ENCODE data around the gene LMO7. TPM values are rescaled to one million over a fixed set of nuclear protein-coding genes. Genes with fewer than 3 reads are reported as not detected.

LMO7 gene
- total and polyA plus RNA-seq, 2 of the 13 experiments (the other 11 are each of a cell fraction or from before 2014, with no cell fraction given) = 34.0 to 121 TPM

GRCh38 chr13:75790198-75790970 is 154.3 kb downstream of the LMO7 start:
- ChIA-PET POLR2A (interaction anchor here (1.1 to 6.7 kb wide), 3 partner anchors 11 to 94 kb away, joined by 3 to 78 read pairs (median 3); no protein-coding TSS in a partner anchor), CTCF (ENCODE audit: low intra/inter-chr PET ratio, low total read pairs) (no interaction called here)

More at GRCh38 chr13:75790198-75790970, 154.3 kb downstream of the LMO7 start:
- Histone ChIP-seq H3K9me3 (ENCODE audit: low read length) (no peaks in the 10 kb centered on the region), H3K79me2 (ENCODE audit: insufficient read depth, low read length) (peaks cover 90% of the 10 kb centered on the region), H3K9ac (ENCODE audit: insufficient read depth, low read depth, low read length) (no peak overlapping the region), H3K4me3 (replicated peaks in 1 of 3; ENCODE audit: insufficient read depth in 1 of 3, low read depth in 2 of 3, low read length in 3 of 3) (no peak overlapping the region), H3K36me3 (replicated peaks in 1 of 2; ENCODE audit: control insufficient read depth in 1 of 2, insufficient read depth in 2 of 2, low read length in 2 of 2) (peaks cover 2 to 5% of the 10 kb centered on the region in 2 experiments; a peak in 2 of 5 replicates), H3K27me3 (ENCODE audit: control insufficient read depth in 1 of 2, insufficient read depth in 2 of 2, low read length in 2 of 2) (no peaks in the 10 kb centered on the region), H3K27ac (ENCODE audit: extremely low read length, insufficient read depth, low read length) (peak overlapping the region; percentile 86), H3K4me2 (ENCODE audit: low read depth, low read length) (no peak overlapping the region), H2AFZ (ENCODE audit: low read length) (no peak overlapping the region), H3K4me1 (ENCODE audit: insufficient read depth, low read length) (peaks cover 82% of the 10 kb centered on the region), H4K20me1 (ENCODE audit: insufficient read depth, low read length) (peaks cover 3% of the 10 kb centered on the region; the same call in 1 of the 2 replicates)
- FAIRE-seq (no peak), DNase-seq (ENCODE audit: low spot score) (no peak), ATAC-seq (no peak)
- BruUV-seq (replicated peaks) = no TSS peak
- in situ Hi-C loops (cut with HindIII; ENCODE audit: extremely low pct_ligation_motif_present, low pct_unique_long_range_greater_than_20kb) = loop anchor here (10.0 kb wide), 1 partner anchor 96 kb away; no protein-coding TSS in a partner anchor
- WGBS (ENCODE audit: low lambda C conversion rate) = 100% methylated on average over 4 of the region's 4 CpGs
- intact Hi-C loops (cut with micrococcal nuclease; ENCODE audit: unreplicated experiment) = loop anchor here (5.0 kb wide), 1 partner anchor 93 kb away; no protein-coding TSS in a partner anchor
- TF ChIP-seq CEBPB (IDR thresholded peaks at IDR 0.05; ENCODE audit: borderline replicate concordance, low read depth, low read length) (peak; percentile 43; the same call in 1 of the 2 replicates), ZNF629 (CRISPR knock-in tag; conservative IDR thresholded peaks at IDR 0.05) (peak; percentile 82)
- TF ChIP-seq, protein P1, sequence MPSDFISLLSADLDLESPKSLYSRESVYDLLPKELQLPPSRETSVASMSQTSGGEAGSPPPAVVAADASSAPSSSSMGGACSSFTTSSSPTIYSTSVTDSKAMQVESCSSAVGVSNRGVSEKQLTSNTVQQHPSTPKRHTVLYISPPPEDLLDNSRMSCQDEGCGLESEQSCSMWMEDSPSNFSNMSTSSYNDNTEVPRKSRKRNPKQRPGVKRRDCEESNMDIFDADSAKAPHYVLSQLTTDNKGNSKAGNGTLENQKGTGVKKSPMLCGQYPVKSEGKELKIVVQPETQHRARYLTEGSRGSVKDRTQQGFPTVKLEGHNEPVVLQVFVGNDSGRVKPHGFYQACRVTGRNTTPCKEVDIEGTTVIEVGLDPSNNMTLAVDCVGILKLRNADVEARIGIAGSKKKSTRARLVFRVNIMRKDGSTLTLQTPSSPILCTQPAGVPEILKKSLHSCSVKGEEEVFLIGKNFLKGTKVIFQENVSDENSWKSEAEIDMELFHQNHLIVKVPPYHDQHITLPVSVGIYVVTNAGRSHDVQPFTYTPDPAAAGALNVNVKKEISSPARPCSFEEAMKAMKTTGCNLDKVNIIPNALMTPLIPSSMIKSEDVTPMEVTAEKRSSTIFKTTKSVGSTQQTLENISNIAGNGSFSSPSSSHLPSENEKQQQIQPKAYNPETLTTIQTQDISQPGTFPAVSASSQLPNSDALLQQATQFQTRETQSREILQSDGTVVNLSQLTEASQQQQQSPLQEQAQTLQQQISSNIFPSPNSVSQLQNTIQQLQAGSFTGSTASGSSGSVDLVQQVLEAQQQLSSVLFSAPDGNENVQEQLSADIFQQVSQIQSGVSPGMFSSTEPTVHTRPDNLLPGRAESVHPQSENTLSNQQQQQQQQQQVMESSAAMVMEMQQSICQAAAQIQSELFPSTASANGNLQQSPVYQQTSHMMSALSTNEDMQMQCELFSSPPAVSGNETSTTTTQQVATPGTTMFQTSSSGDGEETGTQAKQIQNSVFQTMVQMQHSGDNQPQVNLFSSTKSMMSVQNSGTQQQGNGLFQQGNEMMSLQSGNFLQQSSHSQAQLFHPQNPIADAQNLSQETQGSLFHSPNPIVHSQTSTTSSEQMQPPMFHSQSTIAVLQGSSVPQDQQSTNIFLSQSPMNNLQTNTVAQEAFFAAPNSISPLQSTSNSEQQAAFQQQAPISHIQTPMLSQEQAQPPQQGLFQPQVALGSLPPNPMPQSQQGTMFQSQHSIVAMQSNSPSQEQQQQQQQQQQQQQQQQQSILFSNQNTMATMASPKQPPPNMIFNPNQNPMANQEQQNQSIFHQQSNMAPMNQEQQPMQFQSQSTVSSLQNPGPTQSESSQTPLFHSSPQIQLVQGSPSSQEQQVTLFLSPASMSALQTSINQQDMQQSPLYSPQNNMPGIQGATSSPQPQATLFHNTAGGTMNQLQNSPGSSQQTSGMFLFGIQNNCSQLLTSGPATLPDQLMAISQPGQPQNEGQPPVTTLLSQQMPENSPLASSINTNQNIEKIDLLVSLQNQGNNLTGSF (CRISPR knock-in tag; IDR thresholded peaks at IDR 0.05) = no peak

Data from HepG2 (cell line).